DMS153 treated with DMSO at 0.1 percent for 48 hours (cell line): ENCODE measurements around the gene UROC1.
"Not testable (repeated sequence)": the region's sequence is repeated elsewhere in the genome, so short reads cannot be mapped to it uniquely, and the experiment has no call there.

ENCODE experiments used
- DNase-seq: peaks from one replicate; lab custom pipeline; 2025; ENCODE audit not compliant: unreplicated experiment; lab: John Stamatoyannopoulos, UW

Gene UROC1

GRCh38 chr3:126547721-126548120 is 30.1 kb upstream of the UROC1 start:
- DNase-seq, result no peak

DNA sequence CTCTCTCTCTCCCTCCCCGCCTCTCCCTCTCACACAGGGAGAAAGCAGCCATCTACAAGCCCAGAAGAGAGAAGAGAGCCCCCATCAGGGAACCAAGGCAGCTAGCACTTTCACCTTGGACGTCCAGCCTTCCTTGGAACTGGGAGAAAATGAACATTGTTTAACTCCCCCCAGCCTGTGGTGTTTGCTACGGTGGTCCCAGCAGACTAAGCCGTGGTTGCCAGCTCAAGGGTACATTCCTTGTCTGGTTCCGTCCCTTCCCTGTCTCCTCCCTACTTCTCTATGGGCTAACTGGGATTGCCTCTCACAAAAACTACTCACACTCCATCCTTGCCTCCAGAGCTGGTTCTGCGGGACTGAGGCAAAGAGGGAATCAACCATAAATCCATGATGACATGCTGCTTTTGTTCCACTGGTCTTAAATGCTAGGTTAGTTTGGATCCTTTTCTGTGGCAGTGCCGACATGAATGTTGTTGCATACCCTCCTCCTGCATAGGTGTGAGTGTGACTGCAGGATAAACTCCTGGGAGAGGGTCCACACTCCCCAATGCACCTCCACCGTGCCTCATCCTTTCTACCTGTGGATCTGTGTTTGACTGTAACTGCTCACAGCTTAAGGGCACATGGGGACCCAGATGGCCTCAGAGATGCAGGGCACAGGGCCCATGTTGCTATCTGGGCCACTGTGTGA is 29.1 kb upstream of the UROC1 start:
- no peak for DNase-seq

DNA sequence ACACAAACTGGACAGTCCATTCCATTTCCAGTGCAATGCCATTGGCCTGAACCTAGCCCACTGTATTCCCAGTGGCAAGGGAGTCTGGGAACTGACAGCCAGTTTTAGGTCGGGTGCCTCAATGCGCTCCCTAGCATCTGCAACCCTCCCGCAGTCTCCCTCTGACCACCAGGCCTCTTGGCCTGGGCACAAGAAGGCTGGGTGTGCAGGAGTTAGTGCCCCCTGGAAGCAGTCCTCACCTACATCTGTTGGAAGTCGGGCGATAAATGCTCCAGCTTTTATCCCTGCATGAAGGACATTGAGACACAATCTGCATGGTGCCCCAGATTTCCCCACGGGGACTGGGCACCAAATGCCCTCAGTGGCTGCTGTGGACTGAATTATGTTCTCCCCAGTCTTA is 28.4 kb upstream of the UROC1 start:
- DNase-seq, result no peak

DNA sequence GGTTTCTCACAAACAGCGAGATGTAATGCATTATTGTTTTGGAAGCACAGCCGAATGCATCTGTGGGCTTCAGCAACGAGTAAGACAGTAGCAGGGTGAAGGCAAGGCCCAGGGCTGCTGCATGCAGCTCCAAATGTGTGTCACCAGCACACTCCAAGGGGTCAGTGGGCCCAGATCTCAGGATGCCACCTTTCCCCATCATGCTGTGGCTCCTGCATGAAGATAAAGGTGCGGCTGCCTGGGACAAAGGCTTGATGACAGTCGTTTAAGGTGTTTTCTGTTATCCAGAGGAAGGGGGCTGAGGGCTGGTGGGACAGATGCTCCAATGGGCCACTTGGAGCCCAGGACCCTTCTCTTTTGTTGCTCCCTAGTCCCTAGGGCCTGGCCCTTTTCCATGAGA is 28.0 kb upstream of the UROC1 start:
- DNase-seq, result no peak

DNA sequence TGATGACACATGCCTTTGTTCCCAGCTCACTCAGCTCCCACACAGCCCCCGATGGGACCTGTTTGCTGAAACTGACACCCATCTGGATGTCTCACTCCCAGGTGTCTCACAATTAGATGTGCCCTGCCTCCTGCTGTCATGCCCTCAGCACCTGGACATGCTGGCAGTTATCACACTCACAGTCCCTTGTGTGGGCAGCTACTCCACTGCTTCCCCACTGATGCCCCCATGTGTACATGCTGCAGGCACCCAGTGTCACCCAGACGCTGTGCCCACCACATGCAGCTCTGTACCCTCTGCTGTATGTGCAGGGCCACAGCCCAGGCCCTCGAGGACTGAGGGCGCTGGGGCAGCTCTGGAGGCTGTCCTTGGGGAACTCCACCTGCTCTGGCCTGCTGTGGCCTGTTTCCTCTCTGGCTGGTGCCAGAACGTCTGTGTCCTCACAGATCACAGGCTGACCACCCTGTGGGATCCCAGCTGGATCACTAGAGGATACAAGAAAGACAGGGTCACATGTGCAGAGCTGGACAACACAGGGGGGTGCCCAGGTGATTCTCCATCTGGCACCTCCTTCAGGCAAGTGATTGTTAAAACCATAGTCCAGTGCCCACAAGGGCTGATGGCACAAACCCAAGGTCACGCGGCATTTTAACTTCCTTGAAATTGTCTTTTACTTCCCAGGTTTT is 27.2 kb upstream of the UROC1 start:
- DNase-seq, result no peak

GRCh38 chr3:126543457-126544061 is 26.0 kb upstream of the UROC1 start:
- DNase-seq, result no peak

DNA sequence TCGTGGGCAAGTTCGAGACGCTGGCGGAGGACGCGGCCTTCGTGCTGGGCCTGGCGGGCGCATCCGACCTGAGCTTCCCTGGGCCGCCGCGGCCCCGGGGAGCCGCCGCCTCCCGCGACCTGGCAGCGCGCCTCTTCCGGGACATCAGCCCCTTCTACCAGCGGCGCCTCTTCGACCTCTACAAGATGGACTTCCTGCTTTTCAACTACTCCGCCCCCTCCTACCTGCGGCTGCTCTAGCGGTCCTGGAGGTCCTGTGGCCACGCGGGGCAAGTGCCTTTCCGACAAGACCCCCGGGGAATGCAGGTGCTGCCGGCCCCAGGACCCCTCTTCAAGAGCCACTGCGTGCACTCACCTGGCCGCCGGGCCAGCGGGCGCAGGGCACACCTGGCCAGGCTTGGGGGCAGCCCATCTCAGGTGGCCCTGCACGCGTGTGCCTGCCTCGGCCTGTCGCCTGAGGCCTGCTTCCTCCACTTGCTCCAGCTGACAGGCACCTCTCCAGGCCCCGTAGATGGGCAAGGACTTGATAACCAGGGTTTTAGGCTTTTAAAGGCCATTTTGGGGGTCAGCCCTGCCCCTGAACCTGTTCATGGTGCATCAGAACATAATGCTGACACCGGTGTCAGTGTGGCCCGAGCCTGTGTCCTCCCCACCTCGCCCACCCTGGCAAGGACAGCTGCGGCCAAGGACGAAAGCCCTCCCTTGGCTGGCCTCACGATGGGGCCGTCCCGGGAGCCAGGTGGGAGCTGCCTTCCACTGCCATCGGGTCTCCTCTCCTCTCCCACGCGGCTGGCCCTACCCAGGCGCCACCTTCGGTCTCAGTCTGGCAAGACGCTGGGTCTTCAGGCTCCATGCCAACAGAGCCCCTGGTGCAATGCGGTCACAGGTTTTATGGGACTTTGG is 25.0 kb upstream of the UROC1 start:
- no peak for DNase-seq

GRCh38 chr3:126541628-126542339 is 24.2 kb upstream of the UROC1 start:
- no peak for DNase-seq

DNA sequence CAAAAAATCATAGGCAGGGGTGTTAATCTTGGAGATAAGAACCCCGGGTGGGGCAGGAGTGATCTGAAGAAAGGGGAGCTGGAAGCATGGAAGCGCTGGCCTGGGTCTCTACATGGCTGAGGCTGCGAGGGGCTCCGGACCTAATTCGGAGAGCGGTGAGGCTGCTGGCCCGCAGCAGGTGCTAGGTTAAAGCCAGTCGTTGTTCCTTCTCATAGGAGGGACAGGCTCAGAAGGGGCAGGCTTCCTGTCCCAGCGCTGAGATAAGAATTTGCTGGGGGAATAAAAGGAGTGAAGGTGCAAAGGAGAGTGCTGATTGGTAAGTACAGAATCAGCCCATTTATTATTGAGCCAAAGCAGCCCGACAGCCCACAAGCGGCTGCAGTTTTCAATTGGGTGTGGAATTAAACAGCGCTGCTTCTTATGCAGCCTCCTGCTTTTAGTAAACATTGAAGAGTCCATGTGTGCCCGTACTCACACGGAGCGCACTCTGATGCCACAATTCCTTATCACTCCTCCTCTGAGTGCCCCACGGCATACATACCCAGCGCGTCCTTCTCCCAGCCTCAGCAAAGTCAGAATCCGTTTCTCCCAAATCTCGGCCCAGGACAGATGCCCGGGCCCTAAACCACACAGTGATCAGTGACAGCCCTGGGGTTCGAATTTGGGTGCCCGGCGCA is 23.5 kb upstream of the UROC1 start:
- no peak for DNase-seq

GRCh38 chr3:126540342-126540849 is 22.8 kb upstream of the UROC1 start:
- no peak for DNase-seq

- no peak for DNase-seq
Observed at GRCh38 chr3:126539558-126540250, 22.1 kb upstream of the UROC1 start.

DNA sequence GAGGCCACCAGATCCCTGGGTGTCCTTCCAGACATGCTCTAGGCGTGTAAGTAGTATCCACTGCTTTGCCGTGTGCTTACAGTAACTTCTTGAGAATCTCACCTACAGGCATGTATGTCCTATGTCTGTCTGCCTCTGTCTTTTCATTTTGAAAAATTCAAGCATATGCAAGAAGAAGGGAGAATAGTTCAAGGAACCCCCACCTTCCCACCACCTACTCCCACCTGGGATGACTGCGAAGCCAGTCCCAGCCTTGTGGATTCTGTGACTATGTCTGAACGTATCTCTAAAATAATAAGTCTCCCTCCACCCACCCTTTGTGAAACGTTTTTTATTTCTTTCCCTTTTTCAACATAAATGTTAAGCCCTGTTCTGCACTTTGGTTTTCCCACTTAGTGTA is 21.4 kb upstream of the UROC1 start:
- no peak for DNase-seq

DNA sequence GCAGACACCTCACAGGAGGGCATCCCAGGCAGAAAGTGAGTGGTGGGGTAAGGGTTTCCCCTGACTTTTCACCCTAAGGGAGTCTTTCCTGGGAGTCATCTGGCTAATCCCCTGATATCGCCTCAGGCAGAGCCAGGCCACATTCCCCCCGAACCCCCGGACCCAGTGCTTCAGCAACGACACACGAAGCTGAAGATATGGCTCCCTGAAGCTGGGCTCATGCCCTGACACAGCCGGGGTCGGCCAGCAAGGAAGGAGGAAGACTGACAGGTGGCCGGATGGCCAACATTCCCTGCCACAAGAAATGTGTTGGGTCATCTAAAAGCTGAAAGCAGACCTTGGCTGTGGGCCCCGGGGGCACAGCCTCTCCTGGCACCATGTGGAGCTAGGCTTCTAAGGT is 20.7 kb upstream of the UROC1 start:
- no peak for DNase-seq

- DNase-seq, result no peak
Observed at GRCh38 chr3:126537730-126538281, 20.2 kb upstream of the UROC1 start.

GRCh38 chr3:126537116-126537729 is 19.6 kb upstream of the UROC1 start:
- DNase-seq, result no peak

DNA sequence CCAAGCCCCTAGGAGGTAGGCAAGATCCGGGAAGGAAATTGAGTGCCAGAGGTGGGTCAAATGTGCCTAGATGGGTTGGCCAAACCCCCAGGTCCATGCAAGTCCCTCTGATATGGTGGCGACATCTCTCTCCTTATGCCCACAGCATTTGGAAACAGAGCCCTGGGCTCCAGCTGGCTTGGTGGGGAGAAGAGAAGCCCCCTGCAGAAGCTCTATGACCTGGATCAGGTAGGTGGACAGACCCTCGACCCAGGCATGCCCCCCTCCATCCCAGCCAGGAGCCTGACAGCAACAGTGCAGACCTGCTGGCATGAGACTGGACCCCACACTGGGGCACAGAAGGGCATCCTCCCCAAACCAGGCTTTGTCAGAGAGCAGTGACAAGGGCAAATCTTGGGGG is 18.6 kb upstream of the UROC1 start:
- DNase-seq, result no peak

GRCh38 chr3:126535636-126536035 is 18.1 kb upstream of the UROC1 start:
- no peak for DNase-seq

DNA sequence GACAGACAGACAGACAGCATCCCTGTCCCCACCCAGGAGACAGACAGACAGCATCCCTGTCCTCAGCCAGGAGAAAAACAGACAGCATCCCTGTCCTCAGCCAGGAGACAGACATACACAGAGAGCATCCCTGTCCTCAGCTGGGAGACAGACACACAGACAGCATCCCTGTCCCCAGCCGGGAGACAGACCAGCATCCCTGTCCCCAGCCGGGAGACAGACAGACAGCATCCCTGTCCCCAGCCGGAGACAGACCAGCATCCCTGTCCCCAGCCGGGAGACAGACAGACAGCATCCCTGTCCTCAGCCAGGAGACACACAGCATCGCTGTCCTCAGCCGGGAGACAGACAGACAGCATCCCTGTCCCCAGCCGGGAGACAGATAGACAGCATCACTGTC is 17.1 kb upstream of the UROC1 start:
- DNase-seq, result not testable (repeated sequence)

DNA sequence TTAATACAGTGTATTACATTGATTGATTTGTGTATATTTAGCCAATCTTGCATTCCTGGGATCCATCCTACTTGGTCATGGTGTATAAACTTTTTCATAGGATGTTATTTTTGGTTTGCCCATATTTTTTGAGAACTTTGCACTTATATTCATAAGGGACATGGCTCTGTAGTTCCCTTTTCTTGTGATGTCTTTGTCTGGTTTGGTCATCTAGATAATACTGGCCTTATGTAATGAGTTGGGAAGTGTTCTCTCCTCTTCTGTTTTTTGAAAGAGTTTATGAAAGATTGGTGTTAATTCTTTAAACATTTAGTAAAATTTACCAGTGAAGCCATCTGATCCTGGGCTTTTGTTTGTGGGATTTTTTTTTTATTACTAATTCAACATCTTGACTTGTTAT is 15.9 kb upstream of the UROC1 start:
- DNase-seq, result no peak
